NOMO-1 treated with dmso at 0.1 percent for 144 hours (cell line): Measurements from ENCODE around the gene PTGR3.
"Not testable (repeated sequence)": the region's sequence is repeated elsewhere in the genome, so short reads cannot be mapped to it uniquely, and the experiment has no call there.

Experiments used
- DNase-seq: peaks from one replicate; lab custom pipeline; 2025; ENCODE audit not compliant: unreplicated experiment; lab: John Stamatoyannopoulos, UW

PTGR3 gene

GRCh38 chr18:75204269-75204731 lies 4.6 kb downstream of the PTGR3 start:
- DNase-seq: no peak

GRCh38 chr18:75203416-75204268 lies 5.3 kb downstream of the PTGR3 start:
- DNase-seq: no peak

GRCh38 chr18:75202696-75203365 lies 6.1 kb downstream of the PTGR3 start:
- DNase-seq: no peak

- no peak for DNase-seq
Measured at GRCh38 chr18:75201282-75202270, 7.4 kb downstream of the PTGR3 start.

GRCh38 chr18:75200605-75201280 lies 8.2 kb downstream of the PTGR3 start:
- no peak for DNase-seq

- DNase-seq: no peak
Measured at GRCh38 chr18:75200071-75200470, 8.9 kb downstream of the PTGR3 start.

- DNase-seq: no peak
Measured at GRCh38 chr18:75199327-75199726, 9.6 kb downstream of the PTGR3 start.

- DNase-seq: no peak
Measured at GRCh38 chr18:75198036-75198435, 10.9 kb downstream of the PTGR3 start.

- no peak for DNase-seq
Measured at GRCh38 chr18:75192899-75193298, 16.0 kb downstream of the PTGR3 start.

GRCh38 chr18:75189696-75190095 lies 19.2 kb downstream of the PTGR3 start:
- no peak for DNase-seq

GRCh38 chr18:75187702-75188101 lies 21.2 kb downstream of the PTGR3 start:
- not testable (repeated sequence) for DNase-seq

- DNase-seq: no peak
Measured at GRCh38 chr18:75185460-75185859, 23.5 kb downstream of the PTGR3 start.

GRCh38 chr18:75183973-75184493 lies 24.9 kb downstream of the PTGR3 start:
- no peak for DNase-seq

GRCh38 chr18:75183524-75183923 lies 25.4 kb downstream of the PTGR3 start:
- DNase-seq: no peak

GRCh38 chr18:75179819-75180600 lies 28.9 kb downstream of the PTGR3 start:
- peak; percentile 8 for DNase-seq

GRCh38 chr18:75178376-75178775 lies 30.6 kb downstream of the PTGR3 start:
- DNase-seq: no peak

- DNase-seq: no peak
Measured at GRCh38 chr18:75176849-75177248, 32.1 kb downstream of the PTGR3 start.

- DNase-seq: no peak
Measured at GRCh38 chr18:75173738-75174137, 35.2 kb downstream of the PTGR3 start.

- peak; percentile 78 for DNase-seq
Measured at GRCh38 chr18:75173125-75173432, 35.9 kb downstream of the PTGR3 start.
